Mucosa of descending colon (tissue), 3 donors: ENCODE measurements around the gene NKD1. TPM values are rescaled to one million over a fixed set of nuclear protein-coding genes. Genes with fewer than 3 reads are reported as not detected.

Experiments used
- ATAC-seq: fragments of 200-7000 bp; cut with Tn5 transposase; one replicate; pipeline ENCODE4 v1.9.1; 2020; ENCODE audit warnings: mild to moderate bottlenecking, moderate library complexity
- DNase-seq, 3 donors: peaks; one replicate each; pipeline ENCODE4 v3.0.0-alpha.2; 2020
- H3K36me3 ChIP-seq: fragments of 200-600 bp; one replicate; pipeline ENCODE4 v1.8.0; 2021; ENCODE audit warnings: low read depth, mild to moderate bottlenecking
- H3K4me1 ChIP-seq: fragments of 200-600 bp; one replicate; pipeline ENCODE4 v1.8.0; 2021; ENCODE audit warnings: low read depth, mild to moderate bottlenecking
- H3K4me3 ChIP-seq: fragments of 200-600 bp; one replicate; pipeline ENCODE4 v1.8.0; 2021; ENCODE audit warnings: mild to moderate bottlenecking
- H3K9me3 ChIP-seq: fragments of 200-600 bp; one replicate; pipeline ENCODE4 v1.8.0; 2021; ENCODE audit warnings: mild to moderate bottlenecking
- intact Hi-C, 2 donors: fragments of 100-400 bp; cut with DNase I in 1 of 2; cut with micrococcal nuclease in 1 of 2; formaldehyde crosslinking; loops; one replicate each; pipeline versions ENCODE4 v1.11.0 to v1.11.1; 2022; cut with DNase I, micrococcal nuclease
- total RNA-seq, 3 donors: library from RNA; stranded (reverse); fragmentation: NEBNext Ultra II Directional in 2 of 3; extraction: Animal tissue kit (Norgen Biotek cat#: 25700) in 2 of 3; gene quantifications; one replicate each; pipeline versions ENCODE4 v1.2.1 to v1.2.4, GENCODE V29; 2021 to 2023
- TF ChIP-seq, protein P1 (sequence below): fragments of 200-600 bp; IDR thresholded peaks from one replicate; pipeline ENCODE4 v1.8.0; 2022; ENCODE audit warnings: antibody characterized with exemption, mild to moderate bottlenecking
- donor health status: DM: no; HTN: no; CAD: no; lungs with moderate emphysema.
- donor health status: DM: no; HTN: no; CAD: no.
- donor health status: DM: no; HTN: yes; CAD: no.

Gene NKD1
- total RNA-seq, 3 donors from 2014 or later, result 1.6 to 28.0 (median 3.2) TPM

DNA sequence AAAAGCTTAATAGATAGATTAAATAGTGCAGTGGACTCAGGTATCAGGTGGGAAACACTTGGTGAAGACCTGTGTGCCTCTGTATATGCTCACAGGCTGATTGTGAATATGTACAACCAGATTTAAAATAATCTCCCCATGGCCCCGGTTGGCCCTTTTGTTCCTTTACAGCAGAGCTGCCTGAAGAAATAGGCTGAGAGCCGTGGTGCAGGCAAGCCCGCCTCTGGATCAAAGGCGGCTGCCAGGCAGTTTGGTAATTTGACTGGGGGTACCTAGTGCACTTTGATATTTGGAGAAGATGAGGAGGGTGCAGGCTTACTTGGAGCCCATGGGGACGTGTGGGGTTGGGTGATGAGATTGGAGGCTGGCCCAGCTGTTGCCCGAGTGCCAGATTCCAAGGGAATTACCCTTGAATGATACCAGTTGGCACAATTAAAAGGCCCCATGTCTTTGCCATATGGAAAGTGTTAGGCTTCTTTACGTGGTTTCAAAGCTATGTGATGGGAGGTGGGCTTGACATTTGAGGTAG, 5.0 kb downstream of the NKD1 start:
- Histone ChIP-seq H3K9me3 (no peaks in the 10 kb centered on the region), H3K4me3 (no peak overlapping the region), H3K4me1 (no peaks in the 10 kb centered on the region), H3K36me3 (no peaks in the 10 kb centered on the region)
- DNase-seq, result no peak
- no peak for ATAC-seq
- TF ChIP-seq, protein P1, sequence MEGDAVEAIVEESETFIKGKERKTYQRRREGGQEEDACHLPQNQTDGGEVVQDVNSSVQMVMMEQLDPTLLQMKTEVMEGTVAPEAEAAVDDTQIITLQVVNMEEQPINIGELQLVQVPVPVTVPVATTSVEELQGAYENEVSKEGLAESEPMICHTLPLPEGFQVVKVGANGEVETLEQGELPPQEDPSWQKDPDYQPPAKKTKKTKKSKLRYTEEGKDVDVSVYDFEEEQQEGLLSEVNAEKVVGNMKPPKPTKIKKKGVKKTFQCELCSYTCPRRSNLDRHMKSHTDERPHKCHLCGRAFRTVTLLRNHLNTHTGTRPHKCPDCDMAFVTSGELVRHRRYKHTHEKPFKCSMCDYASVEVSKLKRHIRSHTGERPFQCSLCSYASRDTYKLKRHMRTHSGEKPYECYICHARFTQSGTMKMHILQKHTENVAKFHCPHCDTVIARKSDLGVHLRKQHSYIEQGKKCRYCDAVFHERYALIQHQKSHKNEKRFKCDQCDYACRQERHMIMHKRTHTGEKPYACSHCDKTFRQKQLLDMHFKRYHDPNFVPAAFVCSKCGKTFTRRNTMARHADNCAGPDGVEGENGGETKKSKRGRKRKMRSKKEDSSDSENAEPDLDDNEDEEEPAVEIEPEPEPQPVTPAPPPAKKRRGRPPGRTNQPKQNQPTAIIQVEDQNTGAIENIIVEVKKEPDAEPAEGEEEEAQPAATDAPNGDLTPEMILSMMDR, result no peak
- intact Hi-C loops, result no loop called here

DNA sequence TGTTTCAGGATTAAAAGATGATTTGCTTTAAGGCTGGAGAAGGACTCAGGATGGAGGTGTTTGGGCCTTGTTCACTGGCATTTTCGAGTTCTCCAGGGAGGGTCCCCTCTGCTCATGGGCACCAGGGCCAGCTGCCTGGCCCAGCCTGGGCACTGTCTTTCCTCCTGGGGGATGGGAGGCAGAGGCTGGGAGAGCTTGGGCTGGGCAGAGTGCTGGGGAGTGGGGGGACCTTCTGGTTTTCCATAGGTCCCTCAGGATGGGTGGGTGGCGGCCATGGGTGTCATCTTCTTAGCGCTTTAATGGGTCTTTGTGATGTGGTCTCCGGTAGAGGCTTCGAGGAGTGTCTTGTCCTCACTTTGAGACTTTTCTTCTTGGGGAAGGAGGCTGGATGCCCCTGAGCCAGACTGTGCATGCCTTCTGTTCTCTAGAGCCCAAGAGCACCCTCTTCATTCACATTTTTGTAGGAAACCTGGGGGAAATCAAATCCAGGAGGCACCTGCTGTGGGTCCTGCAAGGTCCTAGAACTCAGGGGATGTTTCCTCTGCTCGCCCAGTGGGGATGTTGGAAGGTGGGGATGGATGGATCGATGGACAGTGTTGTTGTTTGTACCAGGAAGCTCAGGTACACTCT, 5.7 kb downstream of the NKD1 start:
- intact Hi-C loops, result no loop called here
- Histone ChIP-seq H3K9me3 (no peaks in the 10 kb centered on the region), H3K4me1 (no peaks in the 10 kb centered on the region), H3K36me3 (no peaks in the 10 kb centered on the region), H3K4me3 (no peak overlapping the region)
- no peak for ATAC-seq
- TF ChIP-seq, protein P1, result no peak
- no peak for DNase-seq

DNA sequence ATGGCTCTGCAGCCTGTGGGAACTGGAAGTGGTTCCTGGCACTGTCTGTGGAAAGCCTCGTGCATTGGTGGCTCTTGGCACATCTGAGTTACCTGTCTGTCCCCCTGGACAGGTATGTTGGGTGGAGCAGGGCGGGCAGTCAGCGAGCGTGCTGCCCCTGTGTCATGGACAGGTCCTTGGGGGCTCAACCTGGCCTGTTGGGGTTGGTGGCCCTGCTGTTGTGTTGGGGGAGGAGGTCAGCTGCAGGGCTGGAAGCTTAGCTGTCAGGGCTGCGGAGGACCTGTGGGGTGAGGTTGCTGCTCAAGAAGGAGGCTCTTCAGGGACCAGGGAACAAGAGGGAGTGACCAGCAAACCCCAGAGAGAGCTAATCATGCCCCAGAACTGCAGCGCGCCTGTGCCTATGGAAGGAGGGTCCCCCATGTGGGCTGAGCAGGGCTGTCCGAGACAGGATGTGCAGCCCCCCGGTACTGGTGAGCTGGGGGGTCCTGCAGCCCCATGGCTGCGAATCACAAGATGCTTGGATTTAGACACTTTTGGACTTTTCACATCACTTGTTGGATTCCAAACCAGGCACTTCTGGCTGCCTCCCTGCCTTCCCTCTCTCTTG, 7.2 kb downstream of the NKD1 start:
- DNase-seq (no peak), ATAC-seq (no peak)
- Histone ChIP-seq H3K4me3 (no peak overlapping the region), H3K9me3 (no peaks in the 10 kb centered on the region), H3K36me3 (no peaks in the 10 kb centered on the region), H3K4me1 (no peaks in the 10 kb centered on the region)
- intact Hi-C loops, result no loop called here
- TF ChIP-seq, protein P1, result no peak

DNA sequence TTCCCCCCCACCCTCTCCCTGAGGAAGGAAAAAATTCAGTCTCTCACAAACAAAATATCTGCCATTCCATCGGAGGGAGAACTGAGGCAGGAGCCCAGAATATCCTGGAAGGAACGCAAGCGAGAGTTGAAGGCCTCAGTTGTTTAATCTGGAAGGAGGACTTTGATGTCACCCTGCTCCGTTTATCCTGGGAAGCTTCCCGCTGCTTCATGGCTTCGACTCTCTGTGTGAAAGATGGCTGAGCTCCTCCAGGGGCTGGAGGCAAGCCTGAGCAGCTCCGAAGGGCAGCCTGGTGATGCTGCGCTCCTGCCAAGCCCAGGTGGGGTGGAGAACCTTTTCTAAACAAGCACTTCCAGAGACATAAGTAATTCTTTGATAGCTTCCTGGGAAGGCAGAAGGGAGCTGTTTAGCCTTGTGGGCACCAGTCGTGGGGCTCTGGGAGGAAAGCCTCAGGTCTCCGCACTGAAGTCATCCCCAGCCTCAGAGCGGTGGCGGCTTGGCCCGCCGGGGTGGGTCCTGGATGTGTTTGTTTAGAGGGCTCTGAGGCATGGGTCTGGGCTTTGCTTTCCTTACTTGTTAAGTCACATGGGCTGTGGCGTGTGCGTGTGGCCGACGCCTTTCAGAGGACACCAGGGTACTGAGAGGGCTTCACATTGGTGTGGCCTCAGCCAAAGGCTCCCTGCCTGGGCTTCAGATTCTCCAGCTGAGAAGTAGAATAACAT, 7.9 kb downstream of the NKD1 start:
- H3K4me3 ChIP-seq, result no peak overlapping the region
- H3K4me1 ChIP-seq, result no peaks in the 10 kb centered on the region
- intact Hi-C loops, result no loop called here
- DNase-seq (no peak), ATAC-seq (no peak)
- H3K9me3 ChIP-seq, result no peaks in the 10 kb centered on the region
- no peaks in the 10 kb centered on the region for H3K36me3 ChIP-seq
- TF ChIP-seq, protein P1, result no peak

DNA sequence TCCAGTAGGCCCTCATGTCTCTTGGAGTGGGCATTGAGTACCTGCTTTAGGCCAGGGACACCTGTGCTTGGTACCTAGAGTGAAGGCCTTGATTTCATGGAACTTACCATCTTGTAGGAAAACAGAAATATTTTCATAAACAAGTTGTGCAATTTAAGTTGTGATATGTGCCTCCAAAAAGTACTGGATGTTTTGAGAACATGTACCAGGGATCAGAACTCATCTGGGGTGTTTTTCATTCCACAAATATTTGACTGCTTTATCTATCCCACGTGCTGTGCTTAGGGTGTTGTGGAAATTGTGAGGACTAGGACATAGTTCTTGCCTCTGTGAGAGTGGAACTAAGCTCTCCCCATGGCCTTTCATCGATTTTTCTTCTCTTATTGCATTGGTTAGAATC, 8.8 kb downstream of the NKD1 start:
- ATAC-seq (no peak), DNase-seq (no peak)
- H3K36me3 ChIP-seq, result no peaks in the 10 kb centered on the region
- H3K9me3 ChIP-seq, result no peaks in the 10 kb centered on the region
- TF ChIP-seq, protein P1, result no peak
- no peaks in the 10 kb centered on the region for H3K4me1 ChIP-seq
- intact Hi-C loops, result no loop called here
- H3K4me3 ChIP-seq, result no peak overlapping the region
